Left kidney (tissue), 2 donors: ENCODE results near the gene RPP25. TPM values are rescaled to one million over a fixed set of nuclear protein-coding genes. Genes with fewer than 3 reads are reported as not detected.
A peak's percentile ranks its signal among the peaks of the same experiment; 100 is the strongest.
"Not testable (repeated sequence)": the region's sequence is repeated elsewhere in the genome, so short reads cannot be mapped to it uniquely, and the experiment has no call there.

Experiments used
- DNase-seq: peaks from one replicate; pipeline ENCODE4 v3.0.0-alpha.2; 2013
- polyA plus RNA-seq: library from polyadenylated mRNA; unstranded; fragments of 120-200 nt; gene quantifications from one replicate; pipeline ENCODE4 v1.2.1, GENCODE V29; 2013; ENCODE audit not compliant: insufficient read length

Gene RPP25
- polyA plus RNA-seq, 1 donor: 3.1 TPM

- no peak for DNase-seq
These were observed 32.0 kb downstream of the RPP25 start for GRCh38 chr15:74924525-74924924.

GRCh38 chr15:74920456-74920855 lies 36.1 kb downstream of the RPP25 start:
- no peak for DNase-seq

- DNase-seq: no peak
These were observed 38.9 kb downstream of the RPP25 start for GRCh38 chr15:74917676-74918075.

DNA sequence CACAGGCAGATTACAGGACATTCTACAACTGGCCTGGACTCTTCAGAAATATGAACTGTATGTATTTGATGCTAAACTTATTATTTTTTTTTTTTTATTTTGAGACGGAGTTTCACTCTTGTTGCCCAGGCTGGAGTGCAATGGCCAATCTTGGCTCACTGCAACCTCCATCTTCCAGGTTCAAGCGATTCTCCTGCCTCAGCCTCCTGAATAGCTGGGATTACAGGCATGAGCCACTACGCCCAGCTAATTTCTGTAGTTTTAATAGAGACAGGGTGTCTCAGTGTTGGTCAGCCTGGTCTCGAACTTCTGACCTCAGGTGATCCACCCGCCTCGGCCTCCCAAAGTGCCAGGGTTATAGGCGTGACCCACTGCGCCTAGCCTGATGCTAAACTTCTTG lies 42.8 kb downstream of the RPP25 start:
- not testable (repeated sequence) for DNase-seq

GRCh38 chr15:74913041-74913440 lies 43.5 kb downstream of the RPP25 start:
- no peak for DNase-seq

GRCh38 chr15:74908635-74909034 lies 47.9 kb downstream of the RPP25 start:
- DNase-seq: no peak

DNA sequence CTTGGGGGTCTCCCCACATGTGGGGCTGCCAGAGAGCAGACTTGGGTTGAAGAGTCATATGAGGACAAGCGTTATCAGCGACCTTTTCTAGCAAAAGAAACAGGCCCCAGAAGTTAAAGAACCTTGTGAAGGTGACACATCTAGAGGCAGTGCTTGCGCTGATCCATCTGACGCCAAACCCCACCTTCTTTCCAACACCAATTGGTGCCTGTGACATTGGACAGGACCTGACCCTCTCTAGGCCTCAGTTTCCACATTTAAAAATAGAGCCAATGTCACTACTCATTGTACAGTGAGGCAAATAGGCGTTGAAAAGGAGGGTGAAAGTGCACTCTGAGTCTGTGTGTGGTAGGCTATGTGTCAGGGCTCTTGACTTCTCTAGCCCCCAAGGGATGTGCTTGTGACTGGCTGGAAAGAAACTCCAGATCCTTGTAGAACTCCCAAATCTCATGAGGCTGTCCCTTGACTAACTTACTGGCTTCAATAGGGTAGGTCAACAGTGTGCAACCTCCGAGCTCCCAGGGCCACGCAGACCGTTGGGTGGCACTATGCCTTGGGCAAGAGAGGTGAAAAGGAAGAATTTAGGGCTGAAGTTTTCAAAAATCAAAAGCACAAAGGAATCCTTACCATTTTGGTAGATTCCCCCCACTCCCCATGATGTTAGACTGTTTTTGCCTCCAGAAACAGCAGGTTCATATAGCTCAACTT lies 49.3 kb downstream of the RPP25 start:
- no peak for DNase-seq

DNA sequence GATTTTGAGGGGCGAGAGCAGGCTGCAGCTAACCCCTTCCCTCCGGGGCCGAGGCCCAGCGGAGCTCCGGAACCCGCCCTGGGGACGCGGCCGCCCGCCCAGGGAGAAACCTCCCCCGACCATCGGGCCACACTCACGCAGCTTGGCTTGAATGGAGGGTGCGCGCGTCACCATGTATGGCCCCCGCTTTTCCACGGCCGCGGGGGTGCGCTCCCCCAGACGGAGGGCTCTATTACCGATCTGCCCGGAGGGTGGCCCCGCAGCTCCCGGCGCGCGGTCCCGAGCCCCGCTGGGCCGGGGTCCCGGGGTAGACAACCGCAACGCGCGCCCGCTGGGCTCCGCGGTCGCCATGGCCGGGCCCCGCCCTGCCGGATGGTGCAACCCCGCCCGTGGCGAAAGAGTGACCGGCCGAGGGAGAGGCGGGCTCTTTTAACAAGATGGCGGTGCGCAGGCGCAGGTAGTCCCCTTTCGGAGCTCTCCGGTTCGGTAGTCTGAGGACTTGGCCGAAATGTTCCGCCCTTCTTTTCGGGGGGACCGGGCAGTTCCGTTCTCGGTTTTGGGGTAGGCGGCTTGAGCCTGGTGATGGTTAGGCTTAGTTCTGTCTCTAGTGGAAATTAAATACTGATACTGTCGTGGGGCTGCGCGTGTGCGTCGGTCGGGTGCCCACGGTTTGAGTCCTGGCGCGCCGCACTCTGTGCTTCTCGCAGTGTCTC lies 50.0 kb downstream of the RPP25 start, which contains the start of gene FAM219B:
Gene FAM219B (minus strand): TSS at position 402 of the 713 bp plus-strand sequence. CDS start 51 bp downstream, at position 351.
- DNase-seq: peak; percentile 88

DNA sequence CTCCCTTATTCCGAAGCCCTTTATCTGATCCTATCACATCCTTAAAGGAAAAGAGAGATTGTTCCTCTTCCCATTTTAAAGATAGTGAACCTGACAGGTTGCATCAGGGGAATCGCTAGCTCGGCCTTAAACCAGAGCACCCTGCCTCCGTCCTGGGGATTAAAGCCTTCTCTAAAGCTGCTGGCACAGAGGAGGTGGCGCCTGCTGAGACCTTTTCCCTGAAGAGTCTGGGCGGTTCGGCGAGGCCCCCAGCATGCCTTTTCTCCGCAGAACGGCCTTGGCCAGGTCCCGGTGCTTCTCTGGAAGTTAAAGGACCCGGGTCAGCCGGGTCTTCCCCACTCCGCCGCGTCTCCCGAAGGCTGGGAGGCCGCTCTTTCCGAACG lies 50.5 kb downstream of the RPP25 start:
- DNase-seq: no peak

Other genes with a start within 250 kb of the RPP25 start
- not detected for gene CYP1A1, start 231.2 kb downstream of the RPP25 start, polyA plus RNA-seq
- gene CYP1A2, start 207.9 kb downstream of the RPP25 start, polyA plus RNA-seq: 0.18 TPM
- gene CSK, start 174.7 kb downstream of the RPP25 start, polyA plus RNA-seq: 46.2 TPM
- not detected for gene LMAN1L, start 143.9 kb downstream of the RPP25 start, polyA plus RNA-seq
- not detected for gene CPLX3, start 130.1 kb downstream of the RPP25 start, polyA plus RNA-seq
- gene ULK3, start 113.6 kb downstream of the RPP25 start, polyA plus RNA-seq: 32.5 TPM
- 64.7 TPM for gene SCAMP2, start 83.4 kb downstream of the RPP25 start, polyA plus RNA-seq
- 65.7 TPM for gene MPI, start 66.7 kb downstream of the RPP25 start, polyA plus RNA-seq
- gene FAM219B, start 49.9 kb downstream of the RPP25 start, polyA plus RNA-seq: 60.9 TPM
- gene COX5A, start 18.7 kb downstream of the RPP25 start, polyA plus RNA-seq: 192 TPM
- 47.9 TPM for gene SCAMP5, start 38.8 kb upstream of the RPP25 start, polyA plus RNA-seq
- gene PPCDC, start 66.8 kb upstream of the RPP25 start, polyA plus RNA-seq: 13.3 TPM
- gene C15orf39, start 245.1 kb upstream of the RPP25 start, polyA plus RNA-seq: 9.4 TPM